Sigmoid colon (tissue), 7 donors: ENCODE measurements around the gene KIRREL3. TPM values are rescaled to one million over a fixed set of nuclear protein-coding genes. Genes with fewer than 3 reads are reported as not detected.
A peak's percentile ranks its signal among the peaks of the same experiment; 100 is the strongest.

Experiments
- DNase-seq: peaks from one replicate; pipeline ENCODE4 v3.0.0-alpha.2; 2019
- H3K27ac ChIP-seq, 4 donors: fragments of 200-600 bp; sonication (generic); one replicate each; pipeline ENCODE4 v1.5.1; 2016 to 2019; ENCODE audit warnings: mild to moderate bottlenecking in 1 of 4
- H3K27me3 ChIP-seq, 3 donors: fragments of 200-600 bp; sonication (generic); one replicate each; pipeline ENCODE4 v1.5.1; 2019; ENCODE audit warnings: mild to moderate bottlenecking in 1 of 3
- H3K36me3 ChIP-seq, 4 donors: fragments of 200-600 bp; sonication (generic); one replicate each; pipeline ENCODE4 v1.5.1; 2016 to 2019
- H3K4me1 ChIP-seq, 4 donors: fragments of 200-600 bp; sonication (generic); one replicate each; pipeline ENCODE4 v1.5.1; 2017 to 2019
- H3K4me3 ChIP-seq, 4 donors: fragments of 200-600 bp; sonication (generic); one replicate each; pipeline ENCODE4 v1.5.1; 2017 to 2019; ENCODE audit warnings: mild to moderate bottlenecking in 2 of 4, moderate library complexity in 1 of 4
- H3K9me3 ChIP-seq, 4 donors: fragments of 200-600 bp in 3 of 4; sonication (generic) in 3 of 4; one replicate each; pipeline versions ENCODE4 v1.5.1 to v1.6.1; 2013 to 2019
- EP300 ChIP-seq, 4 donors: sonication (generic); formaldehyde crosslinking; IDR thresholded peaks; one replicate each; pipeline ENCODE4 v1.6.1; 2017; ENCODE audit warnings: antibody characterized with exemption in 4 of 4
- POLR2A ChIP-seq, 2 donors: fragments of 450-650 bp; IDR thresholded peaks; one replicate each; pipeline ENCODE4 v1.6.1; 2016; ENCODE audit warnings: antibody characterized with exemption in 2 of 2, mild to moderate bottlenecking in 2 of 2, moderate library complexity in 2 of 2
- POLR2AphosphoS5 ChIP-seq, 4 donors: sonication (generic); formaldehyde crosslinking; IDR thresholded peaks; one replicate each; pipeline ENCODE4 v1.6.1; 2017; ENCODE audit warnings: antibody characterized with exemption in 4 of 4
- WGBS, 2 donors: extraction: QIAGEN DNeasy Blood & Tissue Kit; methylation state at CpG; one replicate each; pipeline ENCODE4 v1.1.7; 2013; 5-methylcytosine and 5-hydroxymethylcytosine counted together
- intact Hi-C: fragments of 100-400 bp; cut with DNase I; formaldehyde crosslinking; loops from one replicate; pipeline ENCODE4 v1.15.1; 2023
- polyA plus RNA-seq, 3 donors: library from polyadenylated mRNA; stranded (reverse); fragments of 200-250 nt; gene quantifications; one replicate each; pipeline ENCODE4 v1.2.3, GENCODE V29; 2013
- total RNA-seq, 4 donors: library from RNA; depleted of rRNA; stranded (reverse); fragments of >200 nt; gene quantifications; one replicate each; pipeline ENCODE4 v1.1.0, GENCODE V29; 2016
- TF ChIP-seq, protein P1 (sequence below), 4 experiments: fragments of 450-650 bp in 3 of 4; fragments of 200-600 bp in 1 of 4; IDR thresholded peaks; one replicate each; pipeline ENCODE4 v1.5.1; 2016 to 2019; ENCODE audit warnings: antibody characterized with exemption in 4 of 4, mild to moderate bottlenecking in 3 of 4, moderate library complexity in 2 of 4
- donor health status: healthy with polysubstance abuse.
- donor health status: Bipolar disorder and iron deficiency.
- donor health status: healthy.

KIRREL3 gene
- total and polyA plus RNA-seq, 7 donors, result under 0.01 to 3.3 (median 1.0) TPM

DNA sequence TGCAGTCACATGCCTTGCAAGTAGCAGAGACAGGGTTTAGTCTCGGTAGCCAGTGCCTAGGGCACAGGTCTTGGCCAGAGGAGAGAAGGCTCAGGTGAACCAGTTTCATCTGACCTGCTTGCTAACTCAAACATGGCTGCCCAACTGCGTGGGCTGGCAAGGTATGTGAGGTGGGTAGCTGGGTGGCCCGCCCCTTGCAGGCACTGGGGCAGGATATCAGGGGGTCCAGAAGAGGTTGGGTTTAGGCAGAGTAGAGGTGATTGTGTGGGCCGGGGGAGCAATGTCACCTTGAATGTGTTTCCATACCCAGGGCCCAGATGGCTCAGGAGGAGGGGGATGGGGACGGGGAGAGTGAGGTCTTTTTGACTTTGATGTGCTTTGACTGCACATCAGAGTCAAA is 607.4 kb downstream of the KIRREL3 start:
- TF ChIP-seq POLR2A (IDR thresholded peaks at IDR 0.05) (no peak), EP300 (IDR thresholded peaks at IDR 0.05) (no peak), POLR2AphosphoS5 (IDR thresholded peaks at IDR 0.05) (no peak)
- TF ChIP-seq, protein P1, sequence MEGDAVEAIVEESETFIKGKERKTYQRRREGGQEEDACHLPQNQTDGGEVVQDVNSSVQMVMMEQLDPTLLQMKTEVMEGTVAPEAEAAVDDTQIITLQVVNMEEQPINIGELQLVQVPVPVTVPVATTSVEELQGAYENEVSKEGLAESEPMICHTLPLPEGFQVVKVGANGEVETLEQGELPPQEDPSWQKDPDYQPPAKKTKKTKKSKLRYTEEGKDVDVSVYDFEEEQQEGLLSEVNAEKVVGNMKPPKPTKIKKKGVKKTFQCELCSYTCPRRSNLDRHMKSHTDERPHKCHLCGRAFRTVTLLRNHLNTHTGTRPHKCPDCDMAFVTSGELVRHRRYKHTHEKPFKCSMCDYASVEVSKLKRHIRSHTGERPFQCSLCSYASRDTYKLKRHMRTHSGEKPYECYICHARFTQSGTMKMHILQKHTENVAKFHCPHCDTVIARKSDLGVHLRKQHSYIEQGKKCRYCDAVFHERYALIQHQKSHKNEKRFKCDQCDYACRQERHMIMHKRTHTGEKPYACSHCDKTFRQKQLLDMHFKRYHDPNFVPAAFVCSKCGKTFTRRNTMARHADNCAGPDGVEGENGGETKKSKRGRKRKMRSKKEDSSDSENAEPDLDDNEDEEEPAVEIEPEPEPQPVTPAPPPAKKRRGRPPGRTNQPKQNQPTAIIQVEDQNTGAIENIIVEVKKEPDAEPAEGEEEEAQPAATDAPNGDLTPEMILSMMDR (IDR thresholded peaks at IDR 0.05), result no peak
- Histone ChIP-seq H3K27ac (peak overlapping the region in 3 of 4 donors; percentile 1 to 30 (median 8)), H3K9me3 (no peaks in the 10 kb centered on the region), H3K36me3 (no peaks in the 10 kb centered on the region), H3K27me3 (no peaks in the 10 kb centered on the region), H3K4me3 (no peak overlapping the region), H3K4me1 (peaks cover 0 to 26% (median 21%) of the 10 kb centered on the region in 4 donors)
- 84 to 85% methylated on average over 5 of the region's 5 CpGs for WGBS, 2 donors
- DNase-seq, result no peak
- intact Hi-C loops, result no loop called here

DNA sequence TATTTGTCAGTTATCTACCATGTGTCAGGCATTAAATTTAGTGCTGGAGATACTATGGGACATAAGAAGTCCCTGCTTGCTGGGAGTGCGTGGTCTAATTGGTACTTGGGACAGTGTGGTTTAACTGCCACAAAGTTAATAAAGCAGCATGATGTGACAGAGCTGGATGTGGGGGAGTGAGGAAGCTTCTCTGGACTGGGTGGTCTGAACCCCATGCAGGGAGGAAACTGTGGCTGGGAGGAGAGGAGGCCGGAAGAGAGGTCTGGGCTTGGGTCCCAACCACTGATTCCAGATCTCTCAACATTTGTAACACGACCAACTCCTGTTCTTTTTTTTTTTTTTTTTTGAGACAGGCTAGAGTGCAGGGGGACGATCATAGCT is 607.9 kb downstream of the KIRREL3 start:
- no peaks in the 10 kb centered on the region for H3K36me3 ChIP-seq
- peaks cover 0 to 26% (median 21%) of the 10 kb centered on the region in 4 donors for H3K4me1 ChIP-seq
- no peak for TF ChIP-seq POLR2AphosphoS5 (IDR thresholded peaks at IDR 0.05)
- no peak for TF ChIP-seq EP300 (IDR thresholded peaks at IDR 0.05)
- TF ChIP-seq POLR2A (IDR thresholded peaks at IDR 0.05), result no peak
- TF ChIP-seq, protein P1 (IDR thresholded peaks at IDR 0.05), result no peak
- no peaks in the 10 kb centered on the region for H3K9me3 ChIP-seq
- intact Hi-C loops, result no loop called here
- peak overlapping the region in 3 of 4 donors; percentile 1 to 30 (median 8) for H3K27ac ChIP-seq
- no peak overlapping the region for H3K4me3 ChIP-seq
- H3K27me3 ChIP-seq, result no peaks in the 10 kb centered on the region
- WGBS, 2 donors, result 39 to 58% methylated on average over 4 of the region's 4 CpGs
- no peak for DNase-seq

DNA sequence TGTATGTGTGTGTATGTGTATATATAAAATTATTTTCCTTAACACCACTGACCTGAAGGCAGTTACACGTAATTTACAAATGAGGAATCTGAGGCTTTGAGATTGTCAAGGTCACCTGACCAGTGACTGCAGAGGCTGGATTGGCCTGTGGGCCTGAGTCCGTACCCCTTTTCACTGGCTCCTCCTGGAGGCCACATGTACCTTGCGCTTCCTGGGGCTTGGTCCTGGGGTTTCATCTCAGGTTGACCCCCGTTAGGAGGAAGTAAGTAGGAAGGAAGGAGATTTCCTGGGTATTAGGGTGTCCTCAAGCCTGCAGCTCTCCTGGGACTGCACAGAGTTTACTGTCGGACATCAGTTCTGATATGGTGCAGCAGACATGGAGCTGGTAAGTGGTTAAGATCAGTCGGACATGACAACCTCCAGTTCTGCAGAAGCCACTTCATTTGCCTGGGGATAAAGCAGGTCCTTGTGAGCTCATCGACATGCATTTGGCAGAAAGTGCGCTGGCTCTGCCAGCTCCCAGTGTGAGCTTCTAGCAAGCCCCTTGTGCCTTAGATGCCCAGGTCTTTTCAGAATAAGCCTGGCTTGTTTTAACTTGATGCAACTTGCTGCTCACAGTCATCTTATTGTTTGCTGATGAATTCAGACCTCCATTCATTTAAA is 608.5 kb downstream of the KIRREL3 start:
- no peaks in the 10 kb centered on the region for H3K36me3 ChIP-seq
- no peaks in the 10 kb centered on the region for H3K9me3 ChIP-seq
- no peak for TF ChIP-seq POLR2A (IDR thresholded peaks at IDR 0.05)
- H3K27me3 ChIP-seq, result no peaks in the 10 kb centered on the region
- intact Hi-C loops, result no loop called here
- H3K27ac ChIP-seq, result peak overlapping the region in 3 of 4 donors; percentile 1 to 30 (median 25)
- H3K4me1 ChIP-seq, result peaks cover 0 to 26% (median 21%) of the 10 kb centered on the region in 4 donors
- H3K4me3 ChIP-seq, result no peak overlapping the region
- 55 to 82% methylated on average over 8 of the region's 8 CpGs for WGBS, 2 donors
- no peak for DNase-seq

DNA sequence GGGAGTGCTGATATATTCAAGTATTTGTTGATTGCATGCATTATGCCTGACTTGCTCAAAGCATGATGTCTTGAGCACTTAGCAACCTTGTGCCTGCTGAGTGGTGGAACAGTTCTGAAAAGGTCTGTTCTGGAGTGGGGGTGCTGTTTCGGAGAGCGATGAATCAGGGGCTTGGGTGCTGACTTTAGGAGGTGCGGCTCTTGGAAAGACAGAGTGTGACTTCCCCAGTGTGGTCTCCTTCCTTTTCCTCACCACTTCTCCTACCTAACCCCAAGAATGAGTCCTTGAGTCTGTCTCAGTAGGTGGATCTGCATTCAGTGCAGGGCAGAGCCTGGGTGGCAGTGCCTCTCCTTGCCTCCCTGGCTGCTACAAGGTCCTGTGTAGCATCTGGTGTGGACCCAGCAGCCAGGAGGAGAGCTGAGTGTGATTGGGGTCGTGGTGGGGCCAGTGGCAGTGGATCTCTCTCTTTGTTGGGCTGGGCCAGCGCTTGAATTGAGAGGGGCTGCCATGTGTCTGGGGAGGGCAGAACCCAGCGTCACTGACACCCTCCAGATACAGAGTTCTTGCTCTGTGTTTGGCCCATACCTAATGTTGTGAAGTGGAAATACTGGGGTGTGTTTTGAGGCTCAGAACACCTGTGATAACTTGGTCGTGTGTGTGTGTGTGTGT is 609.1 kb downstream of the KIRREL3 start:
- no peak for DNase-seq
- no peaks in the 10 kb centered on the region for H3K27me3 ChIP-seq
- peaks cover 0 to 33% (median 25%) of the 10 kb centered on the region in 4 donors for H3K4me1 ChIP-seq
- 76 to 78% methylated on average over 7 of the region's 7 CpGs for WGBS, 2 donors
- H3K9me3 ChIP-seq, result no peaks in the 10 kb centered on the region
- H3K36me3 ChIP-seq, result no peaks in the 10 kb centered on the region
- H3K27ac ChIP-seq, result peak overlapping the region in 2 of 4 donors; percentile 15 to 25
- intact Hi-C loops, result no loop called here
- TF ChIP-seq EP300 (IDR thresholded peaks at IDR 0.05) (no peak), POLR2AphosphoS5 (IDR thresholded peaks at IDR 0.05) (no peak), POLR2A (IDR thresholded peaks at IDR 0.05) (no peak)
- TF ChIP-seq, protein P1 (IDR thresholded peaks at IDR 0.05), result no peak
- no peak overlapping the region for H3K4me3 ChIP-seq

DNA sequence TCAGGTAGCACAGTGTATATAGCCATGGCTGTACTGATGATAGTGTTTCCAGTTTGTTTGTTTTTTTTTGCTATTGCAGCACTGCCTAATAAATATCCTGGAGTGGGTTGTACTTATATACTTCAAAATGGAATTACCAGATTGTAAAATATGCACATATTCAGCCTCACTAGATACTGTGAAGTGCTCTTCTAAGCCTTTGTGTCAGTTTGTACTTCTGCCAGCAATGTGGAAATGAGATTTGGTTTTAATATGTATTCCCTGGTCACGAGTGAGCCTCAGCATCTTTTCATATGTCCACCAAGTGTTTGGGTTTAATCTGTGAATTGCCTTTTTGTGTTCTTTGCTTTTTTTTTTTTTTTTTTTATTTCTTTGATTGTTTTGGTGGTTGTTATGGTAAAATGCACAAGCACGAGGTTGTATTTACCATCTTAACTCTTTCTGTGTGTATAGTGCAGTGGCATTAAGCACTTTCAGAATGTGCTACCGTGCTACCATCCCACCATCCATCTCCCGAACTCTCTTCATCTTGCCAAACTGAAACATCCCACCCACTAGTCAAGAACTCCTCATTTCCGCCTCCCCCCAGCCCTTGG is 610.2 kb downstream of the KIRREL3 start:
- no peak for DNase-seq
- Histone ChIP-seq H3K9me3 (no peaks in the 10 kb centered on the region), H3K27me3 (no peaks in the 10 kb centered on the region), H3K4me1 (peaks cover 0 to 36% (median 31%) of the 10 kb centered on the region in 4 donors), H3K36me3 (no peaks in the 10 kb centered on the region), H3K4me3 (no peak overlapping the region), H3K27ac (no peak overlapping the region)
- TF ChIP-seq POLR2A (IDR thresholded peaks at IDR 0.05) (no peak), POLR2AphosphoS5 (IDR thresholded peaks at IDR 0.05) (no peak), EP300 (IDR thresholded peaks at IDR 0.05) (no peak)
- TF ChIP-seq, protein P1 (IDR thresholded peaks at IDR 0.05), result no peak
- 44 to 68% methylated on average over 5 of the region's 5 CpGs for WGBS, 2 donors
- intact Hi-C loops, result no loop called here
